Ovary (tissue), 3 donors: ENCODE results near the gene CDC42.

Source experiments
- CTCF ChIP-seq, 3 donors: fragments of 450-650 bp in 2 of 3; fragments of 200-600 bp in 1 of 3; IDR thresholded peaks; one replicate each; pipeline versions ENCODE4 v1.5.1 to v1.8.0; 2016 to 2022; ENCODE audit warnings: antibody characterized with exemption in 3 of 3, mild to moderate bottlenecking in 1 of 3
- EP300 ChIP-seq: sonication (generic); formaldehyde crosslinking; IDR thresholded peaks from one replicate; pipeline ENCODE4 v1.6.1; 2017; ENCODE audit warnings: antibody characterized with exemption
- donor health status: DM: no; HTN: no; CAD: no.

GRCh38 chr1:22064751-22065402 lies 12.4 kb downstream of the CDC42 start:
- no peak for TF ChIP-seq CTCF (IDR thresholded peaks at IDR 0.05)
- TF ChIP-seq EP300, result no peak
